Aorta (tissue), 5 donors: Measurements from ENCODE around the gene NOL4L. TPM values are rescaled to one million over a fixed set of nuclear protein-coding genes. Genes with fewer than 3 reads are reported as not detected.

ENCODE experiments used
- ATAC-seq: fragments of 200-7000 bp; cut with Tn5 transposase; one replicate; pipeline ENCODE4 v1.9.1; 2022; ENCODE audit warnings: moderate library complexity; ENCODE audit not compliant: low FRiP score
- DNase-seq, 2 donors: peaks; one replicate each; pipeline ENCODE4 v3.0.0-alpha.2; 2020
- H3K27ac ChIP-seq, 2 donors: one replicate each; pipeline ENCODE4 v1.5.1; 2013; ENCODE audit warnings: low read length in 2 of 2, mild to moderate bottlenecking in 2 of 2, moderate library complexity in 2 of 2, control low read depth in 1 of 2, inconsistent platforms in 1 of 2, low read depth in 1 of 2
- H3K27me3 ChIP-seq, 2 donors: one replicate each; pipeline ENCODE4 v1.6.1; 2013; ENCODE audit warnings: control low read depth in 1 of 2, low read length in 1 of 2, mild to moderate bottlenecking in 1 of 2, moderate library complexity in 1 of 2; ENCODE audit not compliant: insufficient read depth in 2 of 2, control insufficient read depth in 1 of 2
- H3K36me3 ChIP-seq, 2 donors: one replicate each; pipeline ENCODE4 v1.6.1; 2013; ENCODE audit warnings: control low read depth in 1 of 2, low read length in 1 of 2, mild to moderate bottlenecking in 1 of 2; ENCODE audit not compliant: insufficient read depth in 2 of 2, control insufficient read depth in 1 of 2
- H3K4me1 ChIP-seq, 2 donors: one replicate each; pipeline ENCODE4 v1.6.1; 2013; ENCODE audit warnings: low read length in 2 of 2, control low read depth in 1 of 2, mild to moderate bottlenecking in 1 of 2, moderate library complexity in 1 of 2; ENCODE audit not compliant: insufficient read depth in 2 of 2, control insufficient read depth in 1 of 2
- H3K4me3 ChIP-seq, 2 donors: one replicate each; pipeline ENCODE4 v1.5.1; 2013; ENCODE audit warnings: low read length in 2 of 2, control low read depth in 1 of 2, mild to moderate bottlenecking in 1 of 2
- H3K9me3 ChIP-seq: one replicate; pipeline ENCODE4 v1.6.1; 2013; ENCODE audit warnings: mild to moderate bottlenecking, low read length; ENCODE audit not compliant: control insufficient read depth
- WGBS, 2 donors: extraction: QIAGEN DNeasy Blood & Tissue Kit; methylation state at CpG; one replicate each; pipeline ENCODE4 v1.1.7; 2013; 5-methylcytosine and 5-hydroxymethylcytosine counted together
- intact Hi-C, 2 donors: fragments of 100-400 bp; cut with DNase I; formaldehyde crosslinking; loops; one replicate each; pipeline versions ENCODE4 v1.14.2 to v1.15.0; 2022
- polyA plus RNA-seq, 2 donors: library from polyadenylated mRNA; stranded (reverse); fragments of 200-250 nt; gene quantifications; one replicate each; pipeline ENCODE4 v1.2.3, GENCODE V29; 2013
- total RNA-seq, 2 donors: library from RNA; stranded (reverse); fragmentation: NEBNext Ultra II Directional; extraction: Animal tissue kit (Norgen Biotek cat#: 25700); gene quantifications; one replicate each; pipeline ENCODE4 v1.2.1, GENCODE V29; 2021
- donor health status: healthy with polysubstance abuse.
- donor health status: Bipolar disorder and iron deficiency.
- donor health status: DM: no; HTN: no; CAD: no.
- donor health status: DM: no; HTN: no; CAD: no.
- donor health status: DM: yes; HTN: yes; CAD: no.

The NOL4L gene
- total and polyA plus RNA-seq, 4 donors = 2.3 to 29.5 (median 8.0) TPM

GRCh38 chr20:32431457-32431856 is 153.7 kb downstream of the NOL4L start:
- intact Hi-C loops = no loop called here
- no peaks in the 10 kb centered on the region for H3K27me3 ChIP-seq
- no peak overlapping the region for H3K4me3 ChIP-seq
- no peaks in the 10 kb centered on the region for H3K4me1 ChIP-seq
- 94 to 95% methylated on average over 12 of the region's 12 CpGs for WGBS, 2 donors
- H3K27ac ChIP-seq = no peak overlapping the region
- no peaks in the 10 kb centered on the region for H3K9me3 ChIP-seq
- no peak for ATAC-seq
- no peak for DNase-seq
- H3K36me3 ChIP-seq = peaks cover 19 to 24% of the 10 kb centered on the region in 2 donors

- peaks cover 11 to 12% of the 10 kb centered on the region in 2 donors for H3K36me3 ChIP-seq
- DNase-seq (no peak), ATAC-seq (no peak)
- intact Hi-C loops = no loop called here
- H3K4me3 ChIP-seq = no peak overlapping the region
- 92 to 94% methylated on average over 16 of the region's 16 CpGs for WGBS, 2 donors
- H3K4me1 ChIP-seq = no peaks in the 10 kb centered on the region
- H3K9me3 ChIP-seq = no peaks in the 10 kb centered on the region
- no peaks in the 10 kb centered on the region for H3K27me3 ChIP-seq
- H3K27ac ChIP-seq = no peak overlapping the region
These were observed 155.3 kb downstream of the NOL4L start for GRCh38 chr20:32429745-32430360.

GRCh38 chr20:32429343-32429742 is 155.8 kb downstream of the NOL4L start:
- H3K9me3 ChIP-seq = no peaks in the 10 kb centered on the region
- no peaks in the 10 kb centered on the region for H3K4me1 ChIP-seq
- no peak for DNase-seq
- ATAC-seq = no peak
- H3K4me3 ChIP-seq = no peak overlapping the region
- 89 to 91% methylated on average over 7 of the region's 7 CpGs for WGBS, 2 donors
- intact Hi-C loops = no loop called here
- H3K36me3 ChIP-seq = peaks cover 11 to 12% of the 10 kb centered on the region in 2 donors
- H3K27me3 ChIP-seq = no peaks in the 10 kb centered on the region
- H3K27ac ChIP-seq = no peak overlapping the region

- peaks cover 9 to 12% of the 10 kb centered on the region in 2 donors for H3K36me3 ChIP-seq
- H3K4me1 ChIP-seq = no peaks in the 10 kb centered on the region
- DNase-seq (no peak), ATAC-seq (no peak)
- intact Hi-C loops = no loop called here
- H3K27ac ChIP-seq = no peak overlapping the region
- H3K4me3 ChIP-seq = no peak overlapping the region
- H3K27me3 ChIP-seq = no peaks in the 10 kb centered on the region
- WGBS, 2 donors = 92 to 93% methylated on average over 6 of the region's 6 CpGs
- no peaks in the 10 kb centered on the region for H3K9me3 ChIP-seq
These were observed 157.1 kb downstream of the NOL4L start for GRCh38 chr20:32427996-32428395.

GRCh38 chr20:32421290-32421689 is 163.8 kb downstream of the NOL4L start:
- H3K4me3 ChIP-seq = no peak overlapping the region
- H3K36me3 ChIP-seq = no peaks in the 10 kb centered on the region
- ATAC-seq = no peak

GRCh38 chr20:32418376-32418775 is 166.8 kb downstream of the NOL4L start:
- no peak for ATAC-seq
- Histone ChIP-seq H3K36me3 (no peaks in the 10 kb centered on the region), H3K4me1 (no peaks in the 10 kb centered on the region), H3K4me3 (no peak overlapping the region), H3K27ac (no peak overlapping the region), H3K9me3 (no peaks in the 10 kb centered on the region), H3K27me3 (no peaks in the 10 kb centered on the region)
- WGBS, 2 donors = 88 to 95% methylated on average over 2 of the region's 2 CpGs
- intact Hi-C loops = no loop called here
- DNase-seq = no peak

More at GRCh38 chr20:32421290-32421689, 163.8 kb downstream of the NOL4L start:
- DNase-seq = no peak
- Histone ChIP-seq H3K27me3 (no peaks in the 10 kb centered on the region), H3K9me3 (no peaks in the 10 kb centered on the region), H3K4me1 (no peaks in the 10 kb centered on the region), H3K27ac (no peak overlapping the region)
- intact Hi-C loops = no loop called here
- 19 to 46% methylated on average over 2 of the region's 2 CpGs for WGBS, 2 donors

- no peaks in the 10 kb centered on the region for H3K36me3 ChIP-seq
- no peaks in the 10 kb centered on the region for H3K27me3 ChIP-seq
- no peak for DNase-seq
- intact Hi-C loops = no loop called here
- no peaks in the 10 kb centered on the region for H3K9me3 ChIP-seq
- no peak overlapping the region for H3K4me3 ChIP-seq
- H3K4me1 ChIP-seq = no peaks in the 10 kb centered on the region
- 79 to 82% methylated on average over 2 of the region's 2 CpGs for WGBS, 2 donors
- ATAC-seq = no peak
- H3K27ac ChIP-seq = no peak overlapping the region
These were observed 168.9 kb downstream of the NOL4L start for GRCh38 chr20:32416206-32416605.

GRCh38 chr20:32415494-32415893 is 169.6 kb downstream of the NOL4L start:
- Histone ChIP-seq H3K27ac (no peak overlapping the region), H3K9me3 (no peaks in the 10 kb centered on the region), H3K27me3 (no peaks in the 10 kb centered on the region), H3K36me3 (no peaks in the 10 kb centered on the region), H3K4me3 (no peak overlapping the region), H3K4me1 (no peaks in the 10 kb centered on the region)
- no peak for ATAC-seq
- no peak for DNase-seq
- WGBS, 2 donors = 67 to 73% methylated on average over 2 of the region's 2 CpGs
- intact Hi-C loops = no loop called here

- ATAC-seq (no peak), DNase-seq (no peak)
- 95 to 100% methylated on average over 2 of the region's 2 CpGs for WGBS, 2 donors
- Histone ChIP-seq H3K27ac (no peak overlapping the region), H3K36me3 (no peaks in the 10 kb centered on the region), H3K4me1 (no peaks in the 10 kb centered on the region), H3K4me3 (no peak overlapping the region), H3K27me3 (no peaks in the 10 kb centered on the region), H3K9me3 (no peaks in the 10 kb centered on the region)
- intact Hi-C loops = no loop called here
These were observed 173.0 kb downstream of the NOL4L start for GRCh38 chr20:32411955-32412706.
